Measurements from ENCODE around the gene ZNF652.

- no peak for TF ChIP-seq CTCF (IDR thresholded peaks at IDR 0.05; ENCODE audit: low read length)
- no peak for TF ChIP-seq EZH2 (optimal IDR thresholded peaks at IDR 0.05; ENCODE audit: low read depth, low read length)
- no peak for TF ChIP-seq EZH2phosphoT487 (IDR thresholded peaks at IDR 0.05; ENCODE audit: low read length)
These were observed 42.9 kb upstream of the ZNF652 start for GRCh38 chr17:49404906-49405305.
